HG02588 (cell line): Measurements from ENCODE around the gene ZNF90.
A peak's percentile ranks its signal among the peaks of the same experiment; 100 is the strongest.
"Not testable (repeated sequence)": the region's sequence is repeated elsewhere in the genome, so short reads cannot be mapped to it uniquely, and the experiment has no call there.

Source experiments
- ATAC-seq: cut with Tn5 transposase; IDR thresholded peaks from one replicate; pipeline ENCODE4 v1.9.1; 2021; ENCODE audit warnings: mild to moderate bottlenecking, moderate library complexity; ENCODE audit not compliant: unreplicated experiment

Gene ZNF90

DNA sequence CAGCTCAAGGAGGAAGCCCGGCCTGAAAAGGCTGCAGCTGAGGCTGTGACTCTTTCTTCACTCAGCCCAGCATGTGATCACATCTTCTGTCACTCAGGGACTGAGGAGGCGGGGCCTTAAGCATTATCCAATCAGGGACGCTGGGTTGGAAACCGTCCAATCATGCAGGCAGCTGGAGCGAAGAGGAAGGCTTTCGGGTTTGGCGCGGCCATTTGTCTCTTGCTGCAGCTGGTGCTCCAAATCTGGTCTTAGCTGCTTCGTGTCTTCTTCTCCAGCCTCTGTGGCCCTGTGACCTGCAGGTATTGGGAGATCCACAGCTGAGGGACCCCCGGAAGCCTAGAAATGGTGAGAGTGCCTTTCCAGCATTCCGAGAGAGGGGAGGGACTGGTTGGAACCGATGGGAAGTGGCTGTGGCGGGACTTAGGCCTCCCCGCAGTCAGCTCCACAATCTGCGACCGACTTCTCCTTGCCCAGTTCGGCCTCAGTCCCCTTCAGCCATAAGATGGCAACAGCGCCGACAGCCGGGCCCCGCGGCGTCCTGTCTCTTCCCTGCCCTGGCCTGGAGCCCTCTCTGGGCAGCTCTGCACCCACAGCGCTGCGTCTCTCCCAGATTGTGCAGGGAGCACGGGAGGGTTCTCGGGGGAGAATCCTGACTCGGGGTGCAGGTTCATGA is at the start of gene ZNF90:
ZNF90 (plus strand) TSS at position 210 of the 673 bp plus-strand sequence; CDS start at position 343, 133 bp downstream.
- peak; percentile 92 for ATAC-seq

DNA sequence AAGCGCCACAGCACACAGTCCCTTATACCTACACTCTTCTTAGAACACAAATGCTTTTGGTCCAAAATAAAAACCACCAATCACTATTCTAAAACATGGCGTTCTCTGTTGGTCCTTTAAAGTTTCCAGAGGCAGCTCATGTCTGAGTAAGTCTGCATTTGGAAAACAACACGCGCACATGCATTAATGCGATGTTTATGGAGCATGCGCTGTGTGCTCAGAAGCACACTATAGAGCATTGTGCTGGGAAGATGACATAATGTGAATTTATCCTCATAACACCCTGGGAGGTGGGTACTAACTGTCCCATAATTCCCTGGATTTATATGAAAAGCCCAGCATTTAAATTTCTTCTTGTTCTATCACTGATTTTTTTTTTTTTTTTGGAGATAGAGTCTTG is 49.2 kb upstream of the ZNF90 start:
- no peak for ATAC-seq

DNA sequence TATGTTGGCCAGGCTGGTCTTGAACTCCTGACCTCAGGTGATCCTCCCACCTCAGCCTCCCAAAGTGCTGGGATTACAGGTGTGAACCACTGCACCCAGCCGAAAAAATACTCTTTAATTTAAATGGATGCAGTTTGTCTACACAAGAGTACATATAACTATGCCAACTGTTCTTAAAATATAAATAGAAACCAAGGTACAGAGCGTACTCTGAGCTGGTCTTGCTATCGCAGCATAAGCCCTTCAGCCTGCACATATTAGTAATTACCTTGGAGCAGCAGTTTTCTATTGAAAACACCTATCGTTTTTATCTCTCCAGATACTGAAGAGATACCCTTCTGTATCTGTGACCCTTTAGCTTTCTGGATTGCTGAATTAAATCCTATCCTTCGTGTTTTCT is 41.9 kb upstream of the ZNF90 start:
- ATAC-seq: no peak

DNA sequence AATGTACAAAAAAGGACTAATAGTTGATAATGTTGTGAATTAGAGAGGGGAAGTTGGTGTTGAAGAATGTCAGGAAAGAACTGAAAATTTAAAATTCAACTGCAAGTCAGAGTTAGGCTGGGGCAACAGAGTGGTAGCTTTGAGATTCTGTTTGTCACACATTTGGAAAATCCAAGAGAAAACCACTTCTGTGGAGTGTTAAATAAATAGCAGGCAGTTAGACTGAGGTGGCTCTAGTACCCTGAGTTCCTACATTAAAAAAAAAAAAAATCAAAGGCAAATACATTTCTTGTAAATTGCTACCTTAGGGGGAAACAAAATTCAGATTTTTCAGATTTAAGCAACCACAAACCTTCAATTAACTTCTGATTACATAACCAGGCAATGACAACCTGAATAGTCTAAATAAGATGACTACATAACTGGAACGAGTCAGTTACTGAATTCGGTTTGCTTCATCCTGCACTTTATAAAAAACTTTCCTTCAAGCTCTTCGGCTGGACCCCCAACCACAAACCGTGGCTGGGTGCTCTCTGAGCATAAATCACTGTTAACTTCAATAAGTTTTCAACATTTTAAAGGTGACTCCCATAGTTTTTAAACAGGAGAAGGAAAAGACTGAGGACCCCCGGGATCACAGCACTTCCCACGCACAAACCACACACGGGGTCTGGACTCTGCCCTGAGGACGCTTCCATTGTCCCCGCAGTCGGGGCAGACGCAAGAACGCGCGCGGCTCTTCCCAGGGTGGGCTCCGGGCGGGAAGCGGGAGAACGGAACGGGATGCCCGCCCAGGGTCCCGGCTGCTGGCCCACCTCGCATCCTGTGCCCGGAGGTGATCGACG is 39.2 kb upstream of the ZNF90 start:
- ATAC-seq: no peak

DNA sequence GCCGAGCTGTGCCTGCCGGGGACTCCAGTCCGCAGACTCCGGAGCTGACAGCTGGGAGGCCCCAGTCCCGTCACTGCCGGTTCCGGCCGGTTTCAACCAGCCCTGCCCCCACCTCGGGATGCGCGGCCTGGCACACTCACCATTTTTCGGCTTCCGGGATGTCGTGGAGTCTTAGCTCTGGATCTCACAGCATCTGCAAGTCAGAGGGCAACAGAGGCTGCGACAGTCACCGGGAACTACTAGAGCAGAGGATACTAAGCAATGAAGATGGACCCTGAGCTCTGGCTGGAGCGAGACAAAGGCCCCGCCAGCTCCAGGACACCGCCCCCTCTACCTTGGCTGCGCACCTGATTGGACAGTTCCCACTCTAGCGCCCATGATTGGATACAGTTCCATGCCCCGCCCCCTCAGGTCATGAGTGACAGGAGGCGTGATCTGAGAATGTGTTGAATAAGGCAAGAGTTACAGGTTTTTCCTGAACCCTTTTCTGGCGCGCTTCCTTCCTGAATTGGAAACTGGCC is 38.5 kb upstream of the ZNF90 start, which contains the start of gene ZNF682:
ZNF682 (minus strand) TSS at position 303 of the 521 bp plus-strand sequence; CDS start at position 143, 160 bp downstream.
- peak; percentile 97 for ATAC-seq

DNA sequence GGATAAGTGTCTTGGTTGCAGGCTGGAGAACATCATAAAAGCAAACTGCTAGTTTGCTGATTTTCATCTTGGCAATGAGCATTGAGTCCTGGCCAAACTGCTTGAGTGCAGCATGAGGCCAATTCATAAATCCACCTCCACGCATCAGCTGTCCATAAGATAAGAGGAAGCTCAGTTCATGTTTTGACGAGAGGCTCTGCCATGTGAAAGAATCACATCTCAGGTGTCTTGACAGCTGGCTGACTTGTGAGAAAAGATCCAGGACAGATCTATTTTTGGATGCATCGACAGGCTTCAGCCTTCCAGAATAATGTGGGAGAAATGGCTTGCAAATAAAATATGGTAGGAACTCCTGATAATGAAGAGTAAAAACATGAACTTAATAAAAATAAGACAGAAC is 33.1 kb upstream of the ZNF90 start:
- ATAC-seq: no peak

DNA sequence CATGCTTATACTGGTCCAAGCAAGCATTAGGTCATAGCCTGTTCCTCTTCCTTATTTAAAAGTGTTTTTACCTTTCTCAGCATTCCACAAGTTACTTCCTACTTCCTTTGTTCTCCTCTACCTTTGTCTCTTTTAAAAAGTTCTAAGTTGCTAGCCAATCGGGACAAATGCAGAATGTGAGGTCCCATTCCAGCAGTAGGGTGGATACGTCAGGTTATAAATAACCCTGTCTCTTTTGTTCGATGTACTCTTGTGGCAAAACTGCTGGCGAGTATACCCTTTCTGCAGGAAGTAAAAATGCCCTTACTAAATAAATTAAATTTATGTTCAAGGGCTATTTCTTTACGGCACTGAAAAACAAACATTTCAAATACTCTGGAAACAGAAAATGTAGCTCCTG is 32.1 kb upstream of the ZNF90 start:
- ATAC-seq: not testable (repeated sequence)

DNA sequence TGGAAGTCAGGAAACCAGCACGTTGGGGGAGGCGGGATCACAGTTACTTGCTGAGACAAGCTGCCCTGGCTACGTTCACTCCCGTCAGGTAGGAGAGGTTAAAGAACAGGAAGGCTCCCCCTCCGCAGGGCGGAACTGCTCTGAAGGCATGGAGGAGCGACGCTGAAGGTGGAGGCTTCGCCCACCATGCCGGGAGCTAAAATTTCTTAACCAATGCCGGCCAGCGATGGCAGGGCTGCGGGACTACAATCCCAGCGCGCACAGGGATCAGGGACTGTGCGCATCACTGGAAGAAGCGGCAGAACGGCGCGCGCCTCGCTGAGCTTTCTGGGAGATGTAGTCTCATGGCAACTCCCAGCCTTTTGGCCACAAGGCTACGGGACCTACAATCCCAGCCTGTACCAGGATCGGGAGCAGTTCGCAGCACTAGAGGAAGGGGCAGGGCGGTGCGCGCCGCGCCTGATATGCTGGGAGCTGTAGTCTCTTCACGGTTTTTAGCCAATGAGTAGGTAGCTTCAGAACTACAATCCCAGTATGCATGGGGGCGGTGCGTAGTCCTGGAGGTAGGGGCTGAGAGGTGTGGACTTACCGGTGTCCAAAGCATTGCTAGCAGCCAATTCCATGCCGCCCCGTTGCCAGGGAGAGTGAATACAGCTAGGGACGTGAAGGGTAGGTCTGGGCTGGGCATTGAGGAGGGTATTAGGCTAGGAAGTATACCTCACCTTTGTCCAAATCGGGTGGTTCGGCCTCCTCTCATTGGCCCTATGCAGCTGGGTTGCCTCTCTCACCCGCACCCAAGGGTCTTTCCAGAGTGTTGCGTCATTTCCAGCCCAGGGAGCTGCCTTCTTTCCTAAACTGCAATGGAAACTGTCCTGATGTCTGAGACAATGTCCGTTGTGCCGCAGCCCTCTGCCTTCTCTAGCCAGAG is 25.7 kb upstream of the ZNF90 start:
- peak; percentile 92 for ATAC-seq

DNA sequence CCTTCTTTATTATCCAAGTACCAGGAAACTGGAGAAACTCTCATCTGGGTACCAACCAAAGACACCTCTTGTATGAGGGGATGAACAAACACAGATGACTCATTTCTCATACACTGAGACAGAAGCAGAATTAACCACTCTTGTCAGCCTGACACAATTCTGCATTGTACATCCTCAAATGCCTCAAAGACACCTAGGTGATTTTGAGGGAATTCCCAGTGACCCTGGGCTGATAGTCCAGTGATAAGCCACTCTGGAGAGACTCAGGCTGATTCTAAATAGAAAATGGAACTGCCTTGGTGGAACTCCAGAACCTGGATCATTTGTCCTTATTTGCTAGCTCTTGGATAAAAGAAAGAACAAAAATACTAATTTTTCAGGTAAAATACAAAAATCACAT is 19.1 kb upstream of the ZNF90 start:
- ATAC-seq: not testable (repeated sequence)

DNA sequence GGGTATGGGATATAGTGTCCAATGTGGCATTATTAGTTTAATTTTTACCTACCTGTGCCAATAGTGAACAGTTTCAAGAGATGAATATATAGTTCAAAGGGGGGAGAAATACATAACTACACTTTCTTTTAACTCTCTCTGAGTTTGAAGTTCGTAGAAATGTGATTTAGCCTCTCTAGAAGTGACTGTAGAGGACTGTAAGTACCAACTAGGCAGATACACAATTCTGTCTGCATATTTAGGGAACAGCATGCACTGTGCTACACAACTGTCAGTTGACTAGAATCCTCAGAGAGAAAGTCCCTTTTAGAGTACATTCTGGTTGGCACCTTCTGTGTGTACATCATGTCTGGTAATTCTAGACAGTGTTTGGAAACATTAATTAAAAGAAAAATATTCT is 17.5 kb upstream of the ZNF90 start:
- no peak for ATAC-seq

DNA sequence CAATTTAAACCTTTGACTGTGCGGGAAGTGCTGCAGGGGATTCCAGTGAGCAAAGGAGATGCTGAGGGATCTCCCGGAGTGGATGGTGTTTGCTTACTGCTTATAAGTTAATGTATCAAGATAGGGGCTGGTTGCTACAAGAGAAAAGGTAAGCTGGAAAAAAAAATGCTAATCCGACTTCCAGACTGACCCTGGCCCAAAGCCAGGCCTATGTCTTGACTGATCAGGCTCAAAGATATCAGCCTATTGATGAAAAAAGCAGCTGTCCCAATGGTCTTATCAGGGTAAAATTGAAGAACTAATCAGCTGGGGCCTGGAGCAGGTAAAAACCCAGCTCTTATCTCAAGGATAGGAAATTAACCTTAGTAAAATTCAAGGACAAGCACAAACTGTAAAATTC is 10.9 kb upstream of the ZNF90 start:
- ATAC-seq: no peak

DNA sequence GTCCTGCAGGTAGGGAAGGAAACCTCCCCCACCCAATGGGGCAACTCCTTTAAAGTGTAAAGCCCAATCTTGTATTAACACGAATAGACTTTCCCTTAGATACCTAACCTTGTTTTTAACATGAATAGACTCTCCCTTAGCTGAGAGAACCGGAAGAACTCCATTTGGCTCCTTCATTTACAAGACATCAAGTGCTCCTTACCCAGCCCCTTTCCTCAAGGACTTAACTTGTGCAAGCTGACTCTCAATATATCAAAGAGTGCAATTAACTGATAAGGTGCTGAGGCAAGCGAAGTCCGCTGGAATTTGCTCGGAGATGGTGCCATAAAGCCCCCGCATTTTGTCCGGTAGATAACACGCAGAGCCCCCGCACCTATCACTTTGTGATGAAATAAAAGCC is 9.9 kb upstream of the ZNF90 start:
- ATAC-seq: no peak

DNA sequence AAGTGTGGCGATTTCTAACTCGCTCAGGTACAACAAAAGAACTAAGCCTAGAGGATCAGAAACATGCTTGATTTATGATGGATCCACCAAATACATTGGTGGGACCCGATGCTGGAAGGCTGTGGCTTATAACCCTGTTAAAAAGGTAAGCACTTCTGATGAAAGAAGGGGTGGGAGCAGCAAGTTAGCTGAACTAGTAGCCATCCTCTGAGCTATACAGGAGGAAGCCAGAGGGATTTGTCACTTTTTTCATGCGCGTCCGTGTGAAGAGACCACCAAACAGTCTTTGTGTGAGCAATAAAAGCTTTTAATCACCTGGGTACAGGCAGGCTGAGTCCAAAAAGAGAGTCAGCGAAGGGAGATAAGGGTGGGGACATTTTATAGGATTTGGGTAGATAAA is 9.2 kb upstream of the ZNF90 start:
- ATAC-seq: not testable (repeated sequence)

DNA sequence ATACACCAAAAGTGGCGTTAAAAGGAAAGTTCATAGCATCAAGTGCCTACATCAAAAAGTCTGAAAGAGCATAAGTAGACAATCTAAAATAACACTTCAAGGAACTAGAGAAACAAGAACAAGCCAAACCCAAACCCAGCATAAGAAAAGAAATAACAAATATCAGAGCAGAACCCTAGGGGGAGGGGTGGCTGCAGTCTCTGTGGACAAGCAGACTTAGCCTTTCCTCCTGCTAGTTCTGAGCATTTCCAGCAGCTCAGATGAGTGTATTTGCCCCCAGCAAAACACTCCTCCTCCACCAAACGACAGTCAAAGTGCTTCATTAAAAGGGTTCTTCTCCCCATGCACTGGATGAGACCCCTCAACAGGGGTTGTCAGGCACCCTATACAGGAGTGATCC is 7.1 kb upstream of the ZNF90 start:
- no peak for ATAC-seq

DNA sequence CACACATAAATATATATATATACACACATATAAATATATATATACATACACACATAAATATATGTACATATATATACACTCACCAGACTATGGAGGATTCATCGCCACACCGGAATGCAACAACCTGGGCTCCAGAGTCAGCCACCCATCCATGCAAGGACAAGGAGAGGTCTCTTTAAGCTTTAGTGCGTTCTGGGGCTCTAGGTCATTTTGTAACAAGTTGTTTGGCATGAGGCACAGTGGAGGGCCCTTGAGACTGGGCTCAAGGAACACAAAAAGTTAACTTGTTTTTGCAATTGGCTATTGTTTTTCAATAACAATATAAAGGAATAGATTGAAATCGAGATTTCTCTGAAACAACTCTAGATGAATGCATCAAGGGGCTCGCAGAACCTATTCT is 4.9 kb upstream of the ZNF90 start:
- ATAC-seq: no peak

DNA sequence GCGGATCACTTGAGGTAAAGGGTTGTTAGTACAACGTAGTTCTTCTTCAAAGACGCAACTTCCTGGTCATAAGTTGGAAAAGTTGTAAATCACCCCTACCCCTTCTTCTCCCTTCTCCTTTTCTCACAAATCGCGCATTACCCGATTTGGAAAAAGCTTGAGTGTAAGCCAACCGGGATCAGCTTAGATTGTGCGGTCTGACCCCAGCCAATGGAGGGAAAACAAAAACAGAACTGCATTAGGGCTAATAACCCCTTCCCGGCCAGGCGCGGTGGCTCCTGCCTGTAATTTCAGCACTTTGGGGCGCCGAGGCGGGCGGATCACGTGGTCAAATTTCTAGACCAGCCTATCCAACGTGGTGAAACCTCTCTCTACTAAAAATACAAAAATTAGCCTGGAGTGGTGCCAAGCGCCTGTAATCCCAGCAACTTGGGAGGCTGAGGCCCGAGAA is 806 bp downstream of the ZNF90 start:
- no peak for ATAC-seq

DNA sequence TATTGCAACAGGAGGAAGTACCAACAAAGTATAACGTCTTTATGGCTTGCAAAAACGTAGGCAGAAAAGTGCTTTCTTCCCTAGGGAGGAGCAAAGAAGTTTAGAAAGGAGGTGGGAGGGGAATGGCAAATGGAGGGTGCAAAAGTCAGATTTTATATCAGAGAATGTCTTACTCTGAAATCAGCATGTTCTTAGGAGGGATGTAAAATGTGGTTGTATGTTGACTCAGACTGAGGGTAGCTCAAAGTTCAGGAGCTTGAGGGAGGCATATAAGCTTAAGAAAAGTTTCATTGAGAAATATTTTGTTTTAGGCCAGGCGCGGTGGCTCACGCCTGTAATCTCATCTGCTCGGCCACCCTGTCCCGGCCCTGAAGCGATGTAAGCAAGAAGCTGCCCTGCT is 1.7 kb downstream of the ZNF90 start:
- ATAC-seq: no peak

DNA sequence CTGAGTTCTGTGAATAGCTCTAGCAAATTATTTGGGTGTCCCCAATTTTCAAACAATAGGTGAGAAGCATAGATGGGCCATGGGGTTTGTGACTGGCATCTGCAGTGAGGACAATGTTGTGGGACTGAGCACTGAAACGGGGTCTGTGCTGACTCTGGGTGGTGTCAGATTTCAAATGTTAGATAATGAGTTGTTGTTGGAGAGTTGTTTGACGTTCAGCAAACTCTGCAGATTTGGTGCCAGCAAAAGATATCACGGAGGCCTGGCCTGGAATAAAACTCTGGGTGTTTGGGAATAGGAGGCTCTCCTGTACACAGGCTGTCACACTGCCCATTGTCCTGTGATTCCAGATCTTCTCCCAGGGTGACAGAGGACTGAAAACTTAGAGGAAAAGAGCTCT is 2.9 kb downstream of the ZNF90 start:
- no peak for ATAC-seq

DNA sequence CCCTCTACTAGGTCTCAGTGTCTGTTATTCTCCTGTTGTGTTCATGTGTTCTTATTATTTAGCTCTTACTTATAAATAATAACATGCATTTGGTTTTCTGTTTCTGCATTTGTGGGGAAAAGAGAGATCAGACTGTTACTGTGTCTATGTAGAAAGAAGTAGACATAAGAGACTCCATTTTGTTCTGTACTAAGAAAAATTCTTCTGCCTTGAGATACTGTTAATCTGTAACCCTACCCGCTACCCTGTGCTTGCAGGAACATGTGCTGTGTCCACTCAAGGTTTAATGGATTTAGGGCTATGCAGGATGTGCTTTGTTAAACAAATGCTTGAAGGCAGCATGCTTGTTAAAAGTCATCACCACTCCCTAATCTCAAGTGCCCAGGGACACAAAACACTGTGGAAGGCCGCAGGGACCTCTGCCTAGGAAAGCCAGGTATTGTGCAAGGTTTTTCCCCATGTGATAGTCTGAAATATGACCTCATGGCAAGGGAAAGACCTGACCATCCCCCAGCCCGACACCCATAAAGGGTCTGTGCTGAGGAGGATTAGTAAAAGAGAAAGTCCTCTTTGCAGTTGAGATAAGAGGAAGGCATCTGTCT is 4.5 kb downstream of the ZNF90 start:
- ATAC-seq: not testable (repeated sequence)

DNA sequence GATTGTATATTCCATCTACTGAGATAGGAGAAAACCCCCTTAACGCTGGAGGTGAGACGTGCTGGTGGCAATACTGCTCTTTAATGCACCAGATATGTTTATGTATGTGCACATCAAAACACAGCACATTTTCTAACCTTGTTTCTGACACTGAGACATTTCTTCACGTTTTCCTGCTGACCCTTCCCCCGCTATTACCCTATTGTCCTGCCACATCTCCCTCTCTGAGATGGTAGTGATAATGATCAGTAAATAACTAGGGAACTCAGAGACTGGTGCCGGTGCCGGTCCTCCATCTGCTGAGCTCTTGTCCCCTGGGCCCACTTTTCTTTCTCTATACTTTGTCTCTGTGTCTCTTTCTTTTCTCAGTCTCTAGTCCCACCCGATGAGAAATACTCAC is 5.1 kb downstream of the ZNF90 start:
- not testable (repeated sequence) for ATAC-seq
